Natural killer cell (primary cell): ENCODE data around the gene SBK1. TPM values are rescaled to one million over a fixed set of nuclear protein-coding genes. Genes with fewer than 3 reads are reported as not detected.

ENCODE experiments used
- ATAC-seq, 3 donors: fragments of 150-1000 bp in 2 of 3; fragments of 200-7000 bp in 1 of 3; cut with Tn5 transposase; 1 replicate in 1 of 3; 2 replicates in 2 of 3; pipeline ENCODE4 v1.10.0; 2021; ENCODE audit warnings: mild to moderate bottlenecking in 2 of 3, moderate library complexity in 2 of 3
- DNase-seq, 2 donors: peaks; one replicate each; pipeline versions ENCODE4 v3.0.0 to v3.0.0-alpha.2; 2013 to 2021; ENCODE audit warnings: mixed read lengths in 1 of 2
- H3K27ac ChIP-seq: one replicate; pipeline ENCODE4 v1.5.1; 2013; ENCODE audit warnings: mild to moderate bottlenecking, low read length
- H3K27me3 ChIP-seq: one replicate; pipeline ENCODE4 v1.6.1; 2013; ENCODE audit warnings: low read length; ENCODE audit not compliant: control insufficient read depth, insufficient read depth
- H3K36me3 ChIP-seq: one replicate; pipeline ENCODE4 v1.6.1; 2013; ENCODE audit warnings: low read length; ENCODE audit not compliant: control insufficient read depth, insufficient read depth
- H3K4me1 ChIP-seq: one replicate; pipeline ENCODE4 v1.6.1; 2013; ENCODE audit warnings: low read length; ENCODE audit not compliant: control insufficient read depth, insufficient read depth
- H3K4me3 ChIP-seq: one replicate; pipeline ENCODE4 v1.5.1; 2013; ENCODE audit warnings: low read length
- H3K9me3 ChIP-seq: one replicate; pipeline ENCODE4 v1.6.1; 2013; ENCODE audit warnings: low read length; ENCODE audit not compliant: control insufficient read depth, insufficient read depth
- H3K27ac Mint-ChIP-seq, 2 donors: one replicate each; pipeline ENCODE4 v1.8.0; 2022; ENCODE audit warnings: mild to moderate bottlenecking in 2 of 2, mixed read lengths in 2 of 2, moderate library complexity in 1 of 2
- H3K27me3 Mint-ChIP-seq, 2 donors: one replicate each; pipeline ENCODE4 v1.8.0; 2022; ENCODE audit warnings: low read depth in 2 of 2, mixed read lengths in 2 of 2
- H3K36me3 Mint-ChIP-seq: one replicate; pipeline ENCODE4 v1.8.0; 2022; ENCODE audit warnings: mixed read lengths
- H3K4me1 Mint-ChIP-seq, 2 donors: one replicate each; pipeline ENCODE4 v1.8.0; 2022; ENCODE audit warnings: mixed read lengths in 2 of 2
- H3K4me3 Mint-ChIP-seq: one replicate; pipeline ENCODE4 v1.8.0; 2022; ENCODE audit warnings: mild to moderate bottlenecking, moderate library complexity, mixed read lengths
- H3K9me3 Mint-ChIP-seq, 2 donors: one replicate each; pipeline ENCODE4 v1.8.0; 2022; ENCODE audit warnings: mixed read lengths in 2 of 2
- CTCF ChIP-seq: fragments of 200-600 bp; IDR thresholded peaks from one replicate; pipeline ENCODE4 v1.8.0; 2022; ENCODE audit warnings: antibody characterized with exemption
- WGBS: methylation state at CpG from one replicate; pipeline ENCODE4 v1.1.7; 2013; ENCODE audit warnings: missing lambda C conversion rate; ENCODE audit not compliant: insufficient coverage; 5-methylcytosine and 5-hydroxymethylcytosine counted together
- intact Hi-C: fragments of 100-400 bp; cut with micrococcal nuclease; formaldehyde crosslinking; loops from one replicate; pipeline ENCODE4 v1.14.2; 2022
- total RNA-seq, 4 donors: library from RNA; stranded (reverse); fragments of 120-200 nt in 1 of 4; gene quantifications; one replicate each; pipeline versions ENCODE4 v1.2.3 to v1.2.4, GENCODE V29; 2013 to 2022

SBK1 gene
- total RNA-seq, 3 donors from 2014 or later (not counting 1 experiment from before 2014, with no cell fraction given): 59.3 to 60.9 (median 59.8) TPM

GRCh38 chr16:28290859-28291254 is 1.5 kb upstream of the SBK1 start:
- Histone ChIP-seq H3K9me3 (no peaks in the 10 kb centered on the region), H3K27me3 (no peaks in the 10 kb centered on the region), H3K4me1 (peaks cover 70% of the 10 kb centered on the region), H3K36me3 (no peaks in the 10 kb centered on the region), H3K4me3 (no peak overlapping the region), H3K27ac (no peak overlapping the region)
- TF ChIP-seq CTCF: no peak
- Mint-ChIP-seq H3K9me3 (no peaks in the 10 kb centered on the region), H3K4me3 (peak overlapping the region; percentile 65), H3K36me3 (no peaks in the 10 kb centered on the region), H3K27ac (peak overlapping the region in 1 of 2 donors; percentile 83), H3K27me3 (no peaks in the 10 kb centered on the region), H3K4me1 (peaks cover 64 to 68% of the 10 kb centered on the region in 2 donors)
- intact Hi-C loops: loop anchor here (5.0 kb wide), 2 partner anchors 79 to 149 kb away; partner anchors contain the start of gene XPO6
- DNase-seq (no peak), ATAC-seq (no peak)
- WGBS: 97% methylated on average over 10 of the region's 11 CpGs

- H3K27me3 Mint-ChIP-seq: no peaks in the 10 kb centered on the region
- no peak for TF ChIP-seq CTCF
- WGBS: under 1% methylated on average over 54 of the region's 60 CpGs
- ATAC-seq: no peak
- H3K27ac Mint-ChIP-seq: peak overlapping the region; percentile 72 to 85
- no peaks in the 10 kb centered on the region for H3K36me3 Mint-ChIP-seq
- peak in 1 of 2 donors; percentile 57 for DNase-seq
- Histone ChIP-seq H3K4me1 (peaks cover 84% of the 10 kb centered on the region), H3K27me3 (no peaks in the 10 kb centered on the region), H3K9me3 (no peaks in the 10 kb centered on the region), H3K36me3 (no peaks in the 10 kb centered on the region), H3K4me3 (peak overlapping the region; percentile 96), H3K27ac (peak overlapping the region; percentile 72)
- H3K9me3 Mint-ChIP-seq: no peaks in the 10 kb centered on the region
- intact Hi-C loops: loop anchor here (2.0 to 5.0 kb wide), 3 partner anchors 16 to 151 kb away; partner anchors contain the start of gene XPO6
- H3K4me3 Mint-ChIP-seq: peak overlapping the region; percentile 93
- H3K4me1 Mint-ChIP-seq: peaks cover 73 to 78% of the 10 kb centered on the region in 2 donors
Measured at GRCh38 chr16:28292731-28293600, 641 bp downstream of the SBK1 start.

- no peak for TF ChIP-seq CTCF
- H3K4me3 Mint-ChIP-seq: peak overlapping the region; percentile 86
- peak overlapping the region; percentile 58 to 85 for H3K27ac Mint-ChIP-seq
- H3K9me3 Mint-ChIP-seq: no peaks in the 10 kb centered on the region
- Histone ChIP-seq H3K27ac (peak overlapping the region; percentile 7), H3K4me3 (peak overlapping the region; percentile 96), H3K36me3 (peaks cover 3% of the 10 kb centered on the region), H3K4me1 (peaks cover 84% of the 10 kb centered on the region), H3K9me3 (no peaks in the 10 kb centered on the region), H3K27me3 (no peaks in the 10 kb centered on the region)
- WGBS: 35% methylated on average over 7 of the region's 10 CpGs
- intact Hi-C loops: loop anchor here (2.0 to 5.0 kb wide), 3 partner anchors 15 to 151 kb away; partner anchors contain the start of gene XPO6
- DNase-seq (no peak), ATAC-seq (no peak)
- no peaks in the 10 kb centered on the region for H3K27me3 Mint-ChIP-seq
- peaks cover 73 to 78% of the 10 kb centered on the region in 2 donors for H3K4me1 Mint-ChIP-seq
- H3K36me3 Mint-ChIP-seq: no peaks in the 10 kb centered on the region
Measured at GRCh38 chr16:28293601-28293960, 1.3 kb downstream of the SBK1 start.
